ENCODE data around the gene IDH3G. TPM values are rescaled to one million over a fixed set of nuclear protein-coding genes. Genes with fewer than 3 reads are reported as not detected.

The IDH3G gene
- total RNA-seq, 4 donors from 2014 or later: 79.8 to 92.7 (median 86.4) TPM

DNA sequence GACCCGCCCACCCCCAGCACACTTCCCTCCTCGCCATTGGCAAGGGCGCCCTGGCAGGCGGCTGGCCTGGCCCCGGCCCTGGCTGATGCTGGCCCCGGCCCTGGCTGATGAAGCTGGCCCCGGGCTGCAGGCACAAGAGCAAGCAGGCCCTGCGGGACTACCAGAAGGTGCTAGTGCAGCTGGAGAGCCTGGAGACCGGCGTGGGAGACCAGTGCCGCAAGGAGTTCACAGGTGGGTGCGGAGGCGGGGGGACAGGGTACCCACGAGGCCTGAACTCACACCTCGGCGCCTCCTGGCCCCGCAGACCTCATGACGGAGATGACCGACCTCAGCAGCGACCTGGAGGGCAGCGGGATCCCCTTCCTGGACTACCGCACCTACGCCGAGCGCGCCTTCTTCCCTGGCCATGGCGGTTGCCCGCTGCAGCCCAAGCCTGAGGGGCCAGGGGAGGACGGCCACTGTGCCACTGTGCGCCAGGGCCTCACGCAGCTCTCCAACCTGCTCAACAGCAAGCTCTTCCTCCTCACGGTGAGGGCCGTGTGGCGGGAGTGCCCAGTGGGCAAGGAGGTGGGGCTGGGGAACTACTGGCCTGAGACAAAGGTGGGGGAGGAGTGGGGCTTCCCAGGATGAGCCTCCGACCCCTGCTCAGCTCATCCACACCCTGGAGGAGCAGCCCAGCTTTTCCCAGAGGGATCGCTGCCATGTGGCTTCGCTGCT, 19.4 kb downstream of the IDH3G start:
- DNase-seq: peak in 1 of 2 donors; percentile 6
- Histone ChIP-seq H3K9me3 (no peaks in the 10 kb centered on the region), H3K36me3 (no peaks in the 10 kb centered on the region), H3K27ac (no peak overlapping the region), H3K4me3 (no peak overlapping the region), H3K4me1 (no peaks in the 10 kb centered on the region), H3K27me3 (no peaks in the 10 kb centered on the region)
- in situ Hi-C loops (cut with MboI; ENCODE audit: low sequenced_read_pairs in 4 of 4): loop anchor here in 3 of 4 donors (25.0 kb wide), 2 partner anchors 163 to 188 kb away; partner anchors contain the start of genes HCFC1 (in 2 of the 3), TMEM187 (in 2 of the 3), ARHGAP4 (in 1 of the 3) and NAA10 (in 1 of the 3)
- TF ChIP-seq, protein P1, sequence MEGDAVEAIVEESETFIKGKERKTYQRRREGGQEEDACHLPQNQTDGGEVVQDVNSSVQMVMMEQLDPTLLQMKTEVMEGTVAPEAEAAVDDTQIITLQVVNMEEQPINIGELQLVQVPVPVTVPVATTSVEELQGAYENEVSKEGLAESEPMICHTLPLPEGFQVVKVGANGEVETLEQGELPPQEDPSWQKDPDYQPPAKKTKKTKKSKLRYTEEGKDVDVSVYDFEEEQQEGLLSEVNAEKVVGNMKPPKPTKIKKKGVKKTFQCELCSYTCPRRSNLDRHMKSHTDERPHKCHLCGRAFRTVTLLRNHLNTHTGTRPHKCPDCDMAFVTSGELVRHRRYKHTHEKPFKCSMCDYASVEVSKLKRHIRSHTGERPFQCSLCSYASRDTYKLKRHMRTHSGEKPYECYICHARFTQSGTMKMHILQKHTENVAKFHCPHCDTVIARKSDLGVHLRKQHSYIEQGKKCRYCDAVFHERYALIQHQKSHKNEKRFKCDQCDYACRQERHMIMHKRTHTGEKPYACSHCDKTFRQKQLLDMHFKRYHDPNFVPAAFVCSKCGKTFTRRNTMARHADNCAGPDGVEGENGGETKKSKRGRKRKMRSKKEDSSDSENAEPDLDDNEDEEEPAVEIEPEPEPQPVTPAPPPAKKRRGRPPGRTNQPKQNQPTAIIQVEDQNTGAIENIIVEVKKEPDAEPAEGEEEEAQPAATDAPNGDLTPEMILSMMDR (IDR thresholded peaks at IDR 0.05 in 4 of 5, conservative IDR thresholded peaks at IDR 0.05 in 1 of 5): no peak
- TF ChIP-seq POLR2A (IDR thresholded peaks at IDR 0.05): no peak
- intact Hi-C loops (cut with DNase I; ENCODE audit: low total_unique reads): no loop called here
- no peak for ATAC-seq

DNA sequence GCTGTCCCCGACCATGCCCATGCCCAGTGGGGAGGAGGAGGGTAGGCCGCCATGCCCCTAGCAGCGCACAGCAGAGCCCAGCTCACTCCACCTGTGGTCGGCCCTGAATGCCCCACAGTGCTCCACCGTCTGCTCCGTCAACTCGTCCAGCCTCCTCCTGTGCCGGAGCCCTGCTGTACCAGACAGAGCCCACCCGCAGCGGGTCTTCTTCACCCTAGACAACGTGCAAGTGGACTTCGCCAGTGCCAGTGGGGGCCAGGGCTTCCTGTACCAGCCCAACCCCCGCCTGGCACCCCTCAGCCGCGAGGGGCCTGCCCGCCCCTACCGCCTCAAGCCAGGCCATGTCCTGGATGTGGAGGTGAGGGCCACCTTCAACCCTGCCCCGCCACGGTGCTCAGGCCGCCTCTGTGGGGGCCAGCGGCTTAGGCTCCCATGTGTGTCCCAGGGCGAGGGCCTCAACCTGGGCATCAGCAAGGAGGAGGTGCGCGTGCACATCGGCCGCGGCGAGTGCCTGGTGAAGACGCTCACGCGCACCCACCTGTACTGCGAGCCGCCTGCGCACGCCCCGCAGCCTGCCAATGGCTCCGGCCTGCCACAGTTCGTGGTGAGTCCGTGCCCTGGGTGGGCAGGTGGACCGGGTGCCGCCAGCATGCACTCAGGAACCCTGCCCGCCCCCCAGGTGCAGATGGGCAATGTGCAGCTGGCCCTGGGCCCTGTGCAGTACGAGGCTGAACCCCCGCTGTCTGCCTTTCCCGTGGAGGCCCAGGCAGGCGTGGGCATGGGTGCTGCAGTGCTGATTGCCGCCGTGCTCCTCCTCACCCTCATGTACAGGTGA, 20.2 kb downstream of the IDH3G start:
- Histone ChIP-seq H3K27me3 (no peaks in the 10 kb centered on the region), H3K4me1 (no peaks in the 10 kb centered on the region), H3K4me3 (no peak overlapping the region), H3K9me3 (no peaks in the 10 kb centered on the region), H3K36me3 (no peaks in the 10 kb centered on the region), H3K27ac (no peak overlapping the region)
- ATAC-seq (no peak), DNase-seq (peak in 1 of 2 donors; percentile 6)
- in situ Hi-C loops (cut with MboI; ENCODE audit: low sequenced_read_pairs in 4 of 4): no loop called here
- TF ChIP-seq, protein P1 (IDR thresholded peaks at IDR 0.05 in 4 of 5, conservative IDR thresholded peaks at IDR 0.05 in 1 of 5): no peak
- no peak for TF ChIP-seq POLR2A (IDR thresholded peaks at IDR 0.05)
- intact Hi-C loops (cut with DNase I; ENCODE audit: low total_unique reads): no loop called here

DNA sequence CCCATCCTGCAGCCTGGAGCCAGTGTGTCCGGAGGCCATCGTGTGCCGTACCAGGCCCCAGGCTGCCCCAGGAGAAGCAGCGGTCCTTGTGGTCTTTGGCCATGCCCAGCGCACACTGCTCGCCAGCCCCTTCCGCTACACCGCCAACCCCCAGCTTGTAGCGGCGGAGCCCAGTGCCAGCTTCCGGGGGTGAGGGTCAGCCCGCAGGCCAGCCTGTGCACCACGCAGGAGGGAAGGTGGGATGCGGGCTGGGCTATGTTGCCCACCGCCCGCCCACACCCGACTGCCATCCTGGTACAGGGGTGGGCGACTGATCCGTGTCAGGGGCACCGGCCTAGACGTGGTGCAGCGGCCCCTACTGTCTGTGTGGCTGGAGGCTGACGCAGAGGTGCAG, 21.0 kb downstream of the IDH3G start:
- Histone ChIP-seq H3K36me3 (no peaks in the 10 kb centered on the region), H3K27ac (no peak overlapping the region), H3K4me3 (no peak overlapping the region), H3K9me3 (no peaks in the 10 kb centered on the region), H3K27me3 (no peaks in the 10 kb centered on the region), H3K4me1 (no peaks in the 10 kb centered on the region)
- TF ChIP-seq, protein P1 (IDR thresholded peaks at IDR 0.05 in 4 of 5, conservative IDR thresholded peaks at IDR 0.05 in 1 of 5): no peak
- TF ChIP-seq POLR2A (IDR thresholded peaks at IDR 0.05): no peak
- DNase-seq: no peak
- in situ Hi-C loops (cut with MboI; ENCODE audit: low sequenced_read_pairs in 4 of 4): no loop called here
- no peak for ATAC-seq
- intact Hi-C loops (cut with DNase I; ENCODE audit: low total_unique reads): no loop called here

DNA sequence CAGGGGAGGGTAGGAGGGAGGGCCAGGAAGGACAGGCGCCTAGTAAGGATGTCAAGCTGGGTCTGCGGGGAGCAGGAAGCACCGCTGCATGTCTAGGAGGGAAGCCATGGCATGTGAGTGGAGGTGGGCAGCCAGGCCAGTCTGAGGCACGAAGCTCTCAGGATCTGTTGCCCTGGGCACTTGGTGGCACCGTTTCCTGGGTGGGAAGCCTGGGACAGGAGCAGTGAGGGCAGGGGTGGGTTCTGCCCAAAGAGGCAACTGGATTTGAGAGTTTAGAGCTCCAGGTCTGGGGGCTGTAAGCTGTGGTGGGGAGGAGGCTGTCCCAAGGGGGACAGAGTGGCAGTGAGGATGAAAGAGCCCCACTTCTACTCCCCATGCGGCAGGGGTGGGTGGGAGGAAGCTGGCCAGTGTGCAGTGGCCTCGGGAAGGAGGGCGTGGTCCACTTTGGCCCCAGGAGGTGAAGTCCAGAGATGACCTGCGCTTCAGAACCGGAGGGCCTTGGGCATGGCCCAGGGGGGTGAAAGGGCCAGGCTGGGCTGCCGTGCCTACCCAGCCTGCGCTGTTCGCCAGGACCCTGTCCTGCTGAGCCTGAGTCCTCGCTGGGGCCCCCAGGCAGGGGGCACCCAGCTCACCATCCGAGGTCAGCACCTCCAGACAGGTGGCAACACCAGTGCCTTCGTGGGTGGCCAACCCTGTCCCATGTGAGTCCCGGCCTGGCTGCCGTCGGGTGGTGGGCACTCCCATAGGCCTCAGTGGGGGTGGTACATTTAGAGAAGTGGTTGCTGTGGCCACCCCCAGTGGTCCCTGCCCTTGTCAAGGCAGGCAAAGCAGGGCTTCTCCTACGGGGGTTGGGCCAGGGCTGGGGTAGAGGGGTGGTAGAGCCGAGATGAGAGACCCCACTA, 21.6 kb downstream of the IDH3G start:
- DNase-seq (peak in 1 of 2 donors; percentile 2), ATAC-seq (no peak)
- in situ Hi-C loops (cut with MboI; ENCODE audit: low sequenced_read_pairs in 4 of 4): no loop called here
- no peak for TF ChIP-seq POLR2A (IDR thresholded peaks at IDR 0.05)
- TF ChIP-seq, protein P1 (IDR thresholded peaks at IDR 0.05 in 4 of 5, conservative IDR thresholded peaks at IDR 0.05 in 1 of 5): no peak
- Histone ChIP-seq H3K27ac (no peak overlapping the region), H3K4me1 (no peaks in the 10 kb centered on the region), H3K9me3 (no peaks in the 10 kb centered on the region), H3K4me3 (no peak overlapping the region), H3K27me3 (no peaks in the 10 kb centered on the region), H3K36me3 (no peaks in the 10 kb centered on the region)
- intact Hi-C loops (cut with DNase I; ENCODE audit: low total_unique reads): no loop called here
